Gastroesophageal sphincter (tissue), 4 donors: ENCODE results near the gene RPP25. TPM values are rescaled to one million over a fixed set of nuclear protein-coding genes. Genes with fewer than 3 reads are reported as not detected.

Experiments
- ATAC-seq: fragments of 150-250 bp; one replicate; pipeline ENCODE4 v1.9.1; 2016; ENCODE audit warnings: mild to moderate bottlenecking, moderate library complexity
- H3K27ac ChIP-seq, 4 donors: fragments of 200-600 bp; sonication (generic) in 3 of 4; 1 replicate in 3 of 4; 2 replicates in 1 of 4; pipeline ENCODE4 v1.5.1; 2016 to 2019
- H3K27me3 ChIP-seq: fragments of 200-600 bp; sonication (generic); one replicate; pipeline ENCODE4 v1.5.1; 2019
- H3K36me3 ChIP-seq, 2 donors: fragments of 200-600 bp; sonication (generic); one replicate each; pipeline ENCODE4 v1.5.1; 2019; ENCODE audit warnings: control low read depth in 1 of 2
- H3K4me1 ChIP-seq, 3 donors: fragments of 200-600 bp; sonication (generic); 1 replicate in 2 of 3; 2 replicates in 1 of 3; pipeline ENCODE4 v1.5.1; 2016 to 2019; ENCODE audit warnings: control low read depth in 2 of 3
- H3K4me3 ChIP-seq, 2 donors: fragments of 200-600 bp; sonication (generic); one replicate each; pipeline ENCODE4 v1.5.1; 2019; ENCODE audit warnings: mild to moderate bottlenecking in 1 of 2, moderate library complexity in 1 of 2
- H3K9me3 ChIP-seq, 3 donors: fragments of 200-600 bp; sonication (generic); one replicate each; pipeline ENCODE4 v1.5.1; 2017 to 2019; ENCODE audit warnings: control low read depth in 2 of 3
- CTCF ChIP-seq, 4 experiments: fragments of 200-600 bp in 2 of 4; fragments of 450-650 bp in 2 of 4; sonication (generic) in 1 of 4; IDR thresholded peaks; one replicate each; pipeline ENCODE4 v1.5.1; 2017 to 2019; ENCODE audit warnings: antibody characterized with exemption in 4 of 4, mild to moderate bottlenecking in 2 of 4, moderate library complexity in 2 of 4
- EP300 ChIP-seq: sonication (generic); formaldehyde crosslinking; IDR thresholded peaks from one replicate; pipeline ENCODE4 v1.6.1; 2017; ENCODE audit warnings: antibody characterized with exemption, mild to moderate bottlenecking
- POLR2A ChIP-seq, 2 donors: fragments of 450-650 bp; IDR thresholded peaks; one replicate each; pipeline ENCODE4 v1.6.1; 2017; ENCODE audit warnings: antibody characterized with exemption in 2 of 2, mild to moderate bottlenecking in 2 of 2, moderate library complexity in 1 of 2
- POLR2AphosphoS5 ChIP-seq: sonication (generic); formaldehyde crosslinking; IDR thresholded peaks from one replicate; pipeline ENCODE4 v1.6.1; 2017; ENCODE audit warnings: antibody characterized with exemption
- WGBS, 2 donors: methylation state at CpG; one replicate each; pipeline ENCODE4 v1.1.5; 2018; ENCODE audit warnings: low coverage in 1 of 2; 5-methylcytosine and 5-hydroxymethylcytosine counted together
- small RNA-seq, 4 donors: library from RNA; depleted of rRNA; stranded (forward); fragments of <200 nt; gene quantifications; one replicate each; pipeline ENCODE3, GENCODE V24; 2016
- total RNA-seq, 4 donors: library from RNA; depleted of rRNA; stranded (reverse); fragments of >200 nt; gene quantifications; one replicate each; pipeline ENCODE4 v1.1.0, GENCODE V29; 2016

Gene RPP25
- total RNA-seq, 4 donors from 2014 or later, result 1.6 to 8.0 (median 6.7) TPM

GRCh38 chr15:74906450-74907162 is 50.0 kb downstream of the RPP25 start, which contains the start of gene FAM219B:
FAM219B (minus strand) TSS chr15:74906851; CDS start chr15:74906800, 51 bp downstream.
- TF ChIP-seq POLR2A (IDR thresholded peaks at IDR 0.05) (peak; percentile 83 to 86), EP300 (no peak), POLR2AphosphoS5 (peak; percentile 73), CTCF (IDR thresholded peaks at IDR 0.05) (peak in 2 of 4 experiments; percentile 3 to 4)
- ATAC-seq, result peak; percentile 96
- no CpG with 5 or more reads among the region's 74 CpGs for WGBS, 2 donors
- peaks cover 0 to 48% (median 13%) of the 10 kb centered on the region in 3 donors for H3K4me1 ChIP-seq
- no peaks in the 10 kb centered on the region for H3K27me3 ChIP-seq
- H3K4me3 ChIP-seq, result peak within 1 kb of the TSS; percentile 83 to 84
- peaks cover 0 to 42% of the 10 kb centered on the region in 2 donors for H3K36me3 ChIP-seq
- H3K9me3 ChIP-seq, result no peaks in the 10 kb centered on the region
- peak within 1 kb of the TSS; percentile 85 to 99 (median 96) for H3K27ac ChIP-seq

GRCh38 chr15:74906067-74906449 is 50.5 kb downstream of the RPP25 start:
- 0% methylated on average over 3 to 4 of the region's 20 CpGs for WGBS, 2 donors
- TF ChIP-seq EP300, result no peak
- TF ChIP-seq POLR2AphosphoS5, result no peak
- TF ChIP-seq CTCF (IDR thresholded peaks at IDR 0.05), result no peak
- no peak for TF ChIP-seq POLR2A (IDR thresholded peaks at IDR 0.05)
- Histone ChIP-seq H3K4me1 (peaks cover 0 to 53% (median 18%) of the 10 kb centered on the region in 3 donors), H3K4me3 (peak overlapping the region; percentile 83 to 84), H3K9me3 (no peaks in the 10 kb centered on the region), H3K36me3 (peaks cover 0 to 42% of the 10 kb centered on the region in 2 donors), H3K27ac (peak overlapping the region; percentile 85 to 99 (median 96)), H3K27me3 (no peaks in the 10 kb centered on the region)
- peak; percentile 17 for ATAC-seq

Small RNAs within 50 kb of the gene (small RNA-seq; reads per million reads assigned to genes)
- gene RF00019, result 0 reads per million in 4 donors

Other genes starting within 250 kb of the RPP25 start
- 1 to 10 TPM in 1 of 4 donors, under 1 TPM in 1, not detected in 2; 0.47 to 2.2 TPM for gene CYP1A1, start 231.2 kb downstream of the RPP25 start, total RNA-seq
- not detected for gene CYP1A2, start 207.9 kb downstream of the RPP25 start, total RNA-seq
- 10 to 100 TPM in 3 of 4 donors, 1 to 10 TPM in 1; 8.4 to 23.1 (median 18.2) TPM for gene CSK, start 174.7 kb downstream of the RPP25 start, total RNA-seq
- under 1 TPM in 1 of 4 donors, not detected in 3; 0.27 TPM for gene LMAN1L, start 143.9 kb downstream of the RPP25 start, total RNA-seq
- gene CPLX3, start 130.1 kb downstream of the RPP25 start, total RNA-seq, result not detected
- 10 to 100 TPM; 26.4 to 51.8 (median 32.7) TPM for gene ULK3, start 113.6 kb downstream of the RPP25 start, total RNA-seq
- gene SCAMP2, start 83.4 kb downstream of the RPP25 start, total RNA-seq, result 100 to 1,000 TPM in 1 of 4 donors, 10 to 100 TPM in 3; 45.6 to 111 (median 72.1) TPM
- 10 to 100 TPM; 36.5 to 58.8 (median 42.5) TPM for gene MPI, start 66.7 kb downstream of the RPP25 start, total RNA-seq
- 10 to 100 TPM; 85.0 to 93.4 (median 88.8) TPM for gene FAM219B, start 49.9 kb downstream of the RPP25 start, total RNA-seq
- 100 to 1,000 TPM in 2 of 4 donors, 10 to 100 TPM in 2; 57.9 to 105 (median 94.5) TPM for gene COX5A, start 18.7 kb downstream of the RPP25 start, total RNA-seq
- 10 to 100 TPM in 1 of 4 donors, 1 to 10 TPM in 3; 2.2 to 10.1 (median 5.6) TPM for gene SCAMP5, start 38.8 kb upstream of the RPP25 start, total RNA-seq
- gene PPCDC, start 66.8 kb upstream of the RPP25 start, total RNA-seq, result 10 to 100 TPM in 3 of 4 donors, 1 to 10 TPM in 1; 7.8 to 14.2 (median 12.9) TPM
- gene C15orf39, start 245.1 kb upstream of the RPP25 start, total RNA-seq, result 10 to 100 TPM in 3 of 4 donors, 1 to 10 TPM in 1; 7.3 to 13.2 (median 11.5) TPM